Thyroid gland (tissue), 4 donors: ENCODE measurements around the gene ABHD8.

Source experiments
- CTCF ChIP-seq, 6 experiments: fragments of 200-600 bp in 3 of 6; fragments of 450-650 bp in 3 of 6; sonication (generic) in 3 of 6; IDR thresholded peaks; one replicate each; pipeline ENCODE4 v1.5.1; 2016 to 2019; ENCODE audit warnings: antibody characterized with exemption in 6 of 6, mild to moderate bottlenecking in 2 of 6, inconsistent platforms in 1 of 6, moderate library complexity in 1 of 6
- POLR2A ChIP-seq, 2 donors: fragments of 450-650 bp; IDR thresholded peaks; one replicate each; pipeline ENCODE4 v1.6.1; 2017; ENCODE audit warnings: antibody characterized with exemption in 2 of 2, mild to moderate bottlenecking in 2 of 2, moderate library complexity in 1 of 2

GRCh38 chr19:17327068-17327653 is 23.9 kb upstream of the ABHD8 start:
- TF ChIP-seq POLR2A (IDR thresholded peaks at IDR 0.05) (no peak), CTCF (IDR thresholded peaks at IDR 0.05) (no peak)
